Keratinocyte (primary cell): Measurements from ENCODE around the gene FHIT. TPM values are rescaled to one million over a fixed set of nuclear protein-coding genes. Genes with fewer than 3 reads are reported as not detected.

Experiments
- DNase-seq: peaks from one replicate; pipeline ENCODE4 v3.0.0-alpha.2; 2011; ENCODE audit warnings: low read depth, missing footprints, low spot score
- FAIRE-seq: peaks from 2 replicates; lab custom pipeline; 2011; peaks lifted over from hg19 to GRCh38; lab: Jason Lieb, UNC
- H2AFZ ChIP-seq: 2 replicates; pipeline ENCODE4 v1.6.0; 2012; ENCODE audit warnings: low read length, control low read depth, inconsistent platforms; ENCODE audit not compliant: control insufficient read depth
- H3K27ac ChIP-seq: 2 replicates; pipeline ENCODE4 v1.5.1; 2011; ENCODE audit warnings: low read length; ENCODE audit not compliant: control insufficient read depth, insufficient read depth
- H3K27me3 ChIP-seq: 3 replicates; pipeline ENCODE4 v1.6.0; 2011; ENCODE audit warnings: low read length; ENCODE audit not compliant: control insufficient read depth, insufficient read depth; ENCODE audit errors: extremely low read depth
- H3K36me3 ChIP-seq, 2 experiments: 2 replicates in 1 of 2; 3 replicates in 1 of 2; pipeline ENCODE4 v1.5.1; 2011; ENCODE audit warnings: low read length in 2 of 2, mild to moderate bottlenecking in 1 of 2; ENCODE audit not compliant: control insufficient read depth in 2 of 2, insufficient read depth in 2 of 2; ENCODE audit errors: extremely low read depth in 1 of 2
- H3K4me1 ChIP-seq: 3 replicates; pipeline ENCODE4 v1.5.1; 2011; ENCODE audit warnings: low read length; ENCODE audit not compliant: control insufficient read depth, insufficient read depth; ENCODE audit errors: extremely low read depth
- H3K4me2 ChIP-seq: 3 replicates; pipeline ENCODE4 v1.6.0; 2011; ENCODE audit warnings: low read depth, low read length; ENCODE audit not compliant: control insufficient read depth, insufficient read depth; ENCODE audit errors: extremely low read depth
- H3K4me3 ChIP-seq, 3 experiments: fragments of 200-600 bp in 1 of 3; sonication (generic) in 1 of 3; 2 replicates in 2 of 3; 3 replicates in 1 of 3; pipeline ENCODE4 v1.5.1; 2011 to 2016; ENCODE audit warnings: low read length in 3 of 3, mild to moderate bottlenecking in 3 of 3, control low read depth in 2 of 3, inconsistent platforms in 1 of 3, low read depth in 1 of 3, mixed read lengths in 1 of 3, mixed run types in 1 of 3, moderate library complexity in 1 of 3; ENCODE audit not compliant: control insufficient read depth in 2 of 3, insufficient read depth in 2 of 3; ENCODE audit errors: extremely low read depth in 1 of 3
- H3K79me2 ChIP-seq: 2 replicates; pipeline ENCODE4 v1.6.0; 2012; ENCODE audit warnings: low read length; ENCODE audit not compliant: control insufficient read depth, insufficient read depth
- H3K9ac ChIP-seq: 3 replicates; pipeline ENCODE4 v1.6.0; 2011; ENCODE audit warnings: low read length; ENCODE audit not compliant: control insufficient read depth, insufficient read depth; ENCODE audit errors: extremely low read depth
- H3K9me1 ChIP-seq: 3 replicates; pipeline ENCODE4 v1.6.0; 2011; ENCODE audit warnings: low read length; ENCODE audit not compliant: control insufficient read depth, insufficient read depth; ENCODE audit errors: extremely low read depth
- H3K9me3 ChIP-seq: 2 replicates; pipeline ENCODE4 v1.5.1; 2012; ENCODE audit warnings: low read depth, low read length; ENCODE audit not compliant: control insufficient read depth
- H4K20me1 ChIP-seq: 3 replicates; pipeline ENCODE4 v1.6.0; 2011; ENCODE audit warnings: low read length; ENCODE audit not compliant: control insufficient read depth, insufficient read depth; ENCODE audit errors: extremely low read depth
- CTCF ChIP-seq, 3 experiments: IDR thresholded peaks in 1 of 3; conservative IDR thresholded peaks in 1 of 3; optimal IDR thresholded peaks in 1 of 3; 2 replicates in 2 of 3; 3 replicates in 1 of 3; pipeline versions ENCODE3 to v1.5.1; 2011; ENCODE audit warnings: low read length in 3 of 3, mild to moderate bottlenecking in 3 of 3, moderate library complexity in 2 of 3, control low read depth in 1 of 3, inconsistent platforms in 1 of 3; ENCODE audit not compliant: insufficient read depth in 2 of 3; ENCODE audit errors: extremely low read depth in 1 of 3
- EZH2 ChIP-seq: IDR thresholded peaks from one replicate; pipeline ENCODE4 v1.6.1; 2012; ENCODE audit warnings: inconsistent platforms, mild to moderate bottlenecking, low read length, moderate library complexity
- dilution Hi-C: fragments of 300-500 bp; cut with MboI; formaldehyde crosslinking; loops from one replicate; pipeline ENCODE4 v1.7.0; 2020; ENCODE audit warnings: low sequenced_read_pairs; ENCODE audit not compliant: extremely low pct_ligation_motif_present
- polyA plus RNA-seq, 5 experiments: library from polyadenylated mRNA; depleted of rRNA in 3 of 5; stranded (reverse) in 3 of 5; stranded (forward) in 1 of 5; unstranded in 1 of 5; fragments of >200 nt; gene quantifications; 1 replicate in 1 of 5; 2 replicates in 3 of 5; 3 replicates in 1 of 5; pipeline versions ENCODE4 v1.2.1 to v1.2.3, GENCODE V29; 2011 to 2012; ENCODE audit warnings: missing spikeins in 2 of 5, low read depth in 1 of 5, low replicate concordance in 1 of 5

FHIT gene
- polyA plus RNA-seq, 1 donor (not counting 4 experiments of a cell fraction or from before 2014, with no cell fraction given), result 2.2 TPM

- H3K36me3 ChIP-seq, result no peaks in the 10 kb centered on the region
- H4K20me1 ChIP-seq, result no peaks in the 10 kb centered on the region
- dilution Hi-C loops, result no loop called here
- no peak for FAIRE-seq
- no peak for DNase-seq
- no peaks in the 10 kb centered on the region for H3K4me1 ChIP-seq
- TF ChIP-seq EZH2 (no peak), CTCF (optimal IDR thresholded peaks at IDR 0.05 in 1 of 3, IDR thresholded peaks at IDR 0.05 in 1 of 3, conservative IDR thresholded peaks at IDR 0.05 in 1 of 3; ENCODE audit: extremely low read depth in 1 of 3, insufficient read depth in 2 of 3, low read length in 3 of 3) (no peak)
- H3K4me3 ChIP-seq, result no peak overlapping the region
- H3K4me2 ChIP-seq, result no peak overlapping the region
- H3K27ac ChIP-seq, result no peak overlapping the region
- H3K9me3 ChIP-seq, result no peaks in the 10 kb centered on the region
- no peaks in the 10 kb centered on the region for H3K79me2 ChIP-seq
- H3K9ac ChIP-seq, result no peak overlapping the region
- no peak overlapping the region for H2AFZ ChIP-seq
- H3K9me1 ChIP-seq, result no peaks in the 10 kb centered on the region
- peaks cover 5% of the 10 kb centered on the region for H3K27me3 ChIP-seq
These were observed 17.4 kb upstream of the FHIT start for GRCh38 chr3:61268644-61269043.

GRCh38 chr3:61264281-61264680 lies 13.0 kb upstream of the FHIT start:
- dilution Hi-C loops, result no loop called here
- DNase-seq, result no peak
- no peaks in the 10 kb centered on the region for H3K36me3 ChIP-seq
- H3K9me1 ChIP-seq, result no peaks in the 10 kb centered on the region
- H3K4me3 ChIP-seq, result no peak overlapping the region
- H3K27me3 ChIP-seq, result peaks cover 5% of the 10 kb centered on the region
- TF ChIP-seq CTCF (optimal IDR thresholded peaks at IDR 0.05 in 1 of 3, IDR thresholded peaks at IDR 0.05 in 1 of 3, conservative IDR thresholded peaks at IDR 0.05 in 1 of 3; ENCODE audit: extremely low read depth in 1 of 3, insufficient read depth in 2 of 3, low read length in 3 of 3), result no peak
- TF ChIP-seq EZH2, result no peak
- no peaks in the 10 kb centered on the region for H4K20me1 ChIP-seq
- no peaks in the 10 kb centered on the region for H3K9me3 ChIP-seq
- no peak overlapping the region for H3K4me2 ChIP-seq
- H3K27ac ChIP-seq, result no peak overlapping the region
- no peaks in the 10 kb centered on the region for H3K4me1 ChIP-seq
- no peak for FAIRE-seq
- H3K9ac ChIP-seq, result no peak overlapping the region
- no peak overlapping the region for H2AFZ ChIP-seq
- H3K79me2 ChIP-seq, result no peaks in the 10 kb centered on the region
